Measurements from ENCODE around the gene GSK3A.

GSK3A gene

DNA sequence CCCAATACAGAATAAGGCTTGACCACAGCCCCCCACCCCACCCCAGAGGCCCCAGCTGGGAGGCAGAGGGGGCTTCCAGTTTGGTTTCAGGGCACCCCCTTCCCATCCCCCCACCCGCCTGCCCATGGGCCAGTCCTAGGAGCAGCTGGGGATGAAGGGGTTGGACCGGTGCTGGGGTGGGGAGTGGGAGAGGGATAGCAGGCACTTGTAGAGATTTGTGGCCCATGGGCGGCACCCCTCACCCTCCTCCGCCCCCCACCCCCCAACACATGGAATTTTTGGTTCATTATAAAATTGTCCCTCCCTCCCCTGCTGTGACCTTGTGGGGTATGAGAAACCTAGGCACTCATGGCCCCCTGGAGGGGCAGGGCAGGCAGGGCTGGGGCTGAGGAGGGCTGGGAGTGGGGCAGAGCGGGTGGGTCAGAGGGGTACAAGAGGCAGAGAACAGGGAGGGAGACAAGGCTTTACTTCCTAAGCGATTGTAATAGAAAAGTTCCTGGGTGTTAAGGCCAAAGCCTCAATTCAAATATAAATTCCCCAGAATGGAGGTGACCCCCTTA is 5.3 kb upstream of the GSK3A start:
- no peak for DNase-seq

DNA sequence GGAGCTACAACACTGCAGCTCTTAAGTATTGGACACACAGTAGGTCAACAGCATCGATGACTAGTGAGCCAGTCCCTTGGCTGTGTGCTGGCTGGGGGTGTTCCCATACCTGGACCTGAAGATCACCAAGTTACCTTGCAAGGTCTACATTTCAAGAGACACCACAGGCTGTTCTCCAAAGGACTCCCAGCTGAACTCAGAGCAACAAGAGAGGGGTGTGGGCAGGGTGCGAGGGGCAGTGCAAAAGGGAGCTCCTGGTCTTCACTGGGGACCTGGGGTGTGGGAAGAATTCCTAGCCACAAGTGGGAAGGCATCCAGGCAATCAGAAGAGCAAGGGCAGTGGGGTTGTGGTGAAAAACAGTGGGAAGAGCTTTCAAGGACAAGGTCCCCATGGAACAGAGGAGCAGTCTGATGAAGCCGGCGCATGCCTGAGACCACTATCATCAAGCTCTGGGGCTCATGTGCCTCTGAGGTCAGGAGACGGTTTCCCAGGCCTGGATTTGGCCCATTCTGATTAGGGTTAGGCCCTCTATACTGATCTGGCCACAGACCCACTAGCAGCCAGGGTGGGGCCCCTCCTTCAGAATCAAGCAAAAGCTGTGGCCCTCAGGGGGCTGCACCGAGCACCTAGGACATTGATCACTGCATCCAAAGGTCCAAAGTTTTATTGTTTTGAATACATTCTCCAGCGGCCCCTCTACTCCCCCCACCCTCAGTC is 4.7 kb upstream of the GSK3A start:
- DNase-seq = no peak

DNA sequence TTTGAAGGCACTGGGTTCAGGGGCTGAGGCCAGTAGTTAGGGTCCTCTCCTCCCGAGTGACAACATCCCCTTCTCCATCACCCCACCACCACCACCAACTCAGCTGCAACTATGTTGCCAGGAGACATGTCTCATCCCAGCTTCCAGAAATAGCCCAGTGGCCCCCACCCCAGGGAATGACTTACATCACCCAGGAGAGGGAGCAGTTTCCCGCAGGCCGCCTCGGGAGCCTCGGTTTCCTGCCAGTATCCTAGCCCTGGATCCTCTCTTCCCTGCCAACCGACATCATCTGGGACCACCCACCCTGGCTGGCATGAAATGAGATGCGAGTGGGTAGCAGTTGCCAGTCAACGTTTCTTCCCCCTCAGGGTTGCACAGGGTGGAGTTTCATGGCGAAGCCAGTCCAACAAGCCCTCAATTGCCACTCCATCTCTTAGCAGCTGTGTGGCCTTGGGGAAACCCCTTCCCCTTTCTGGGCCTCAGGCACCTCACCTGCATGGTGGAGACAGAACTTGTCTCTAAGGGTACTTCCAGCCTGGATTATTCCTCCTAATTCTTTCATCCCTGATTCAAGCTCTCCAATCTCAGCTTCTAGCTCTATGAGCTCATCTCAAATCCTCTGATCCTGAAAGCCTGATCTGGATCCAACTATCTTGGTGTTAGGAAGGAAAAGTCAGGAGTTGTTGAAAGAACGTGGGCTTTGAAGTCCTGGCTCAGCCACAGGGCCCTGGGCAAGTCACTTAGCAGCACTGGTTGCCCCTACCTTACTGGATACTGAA is 3.9 kb upstream of the GSK3A start:
- no peak for DNase-seq

DNA sequence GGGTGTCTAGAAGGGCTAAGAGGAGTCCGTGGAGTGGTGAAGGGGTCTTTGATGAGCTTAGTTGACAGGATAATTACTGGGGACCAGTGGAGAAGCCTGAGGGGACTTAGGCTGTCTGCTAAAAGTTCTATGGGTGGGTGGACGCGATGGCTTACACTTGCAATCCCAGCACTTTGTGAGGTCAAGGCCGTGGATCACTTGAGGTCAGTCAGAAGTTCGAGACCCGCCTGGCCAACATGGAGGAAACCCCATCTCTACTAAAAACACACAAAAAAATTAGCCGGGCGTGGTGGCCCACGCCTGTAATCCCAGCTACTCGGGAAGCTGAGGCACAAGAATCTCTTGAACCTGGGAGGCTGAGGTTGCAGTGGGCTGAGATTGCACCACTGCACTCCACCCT is 2.8 kb upstream of the GSK3A start:
- no peak for DNase-seq

DNA sequence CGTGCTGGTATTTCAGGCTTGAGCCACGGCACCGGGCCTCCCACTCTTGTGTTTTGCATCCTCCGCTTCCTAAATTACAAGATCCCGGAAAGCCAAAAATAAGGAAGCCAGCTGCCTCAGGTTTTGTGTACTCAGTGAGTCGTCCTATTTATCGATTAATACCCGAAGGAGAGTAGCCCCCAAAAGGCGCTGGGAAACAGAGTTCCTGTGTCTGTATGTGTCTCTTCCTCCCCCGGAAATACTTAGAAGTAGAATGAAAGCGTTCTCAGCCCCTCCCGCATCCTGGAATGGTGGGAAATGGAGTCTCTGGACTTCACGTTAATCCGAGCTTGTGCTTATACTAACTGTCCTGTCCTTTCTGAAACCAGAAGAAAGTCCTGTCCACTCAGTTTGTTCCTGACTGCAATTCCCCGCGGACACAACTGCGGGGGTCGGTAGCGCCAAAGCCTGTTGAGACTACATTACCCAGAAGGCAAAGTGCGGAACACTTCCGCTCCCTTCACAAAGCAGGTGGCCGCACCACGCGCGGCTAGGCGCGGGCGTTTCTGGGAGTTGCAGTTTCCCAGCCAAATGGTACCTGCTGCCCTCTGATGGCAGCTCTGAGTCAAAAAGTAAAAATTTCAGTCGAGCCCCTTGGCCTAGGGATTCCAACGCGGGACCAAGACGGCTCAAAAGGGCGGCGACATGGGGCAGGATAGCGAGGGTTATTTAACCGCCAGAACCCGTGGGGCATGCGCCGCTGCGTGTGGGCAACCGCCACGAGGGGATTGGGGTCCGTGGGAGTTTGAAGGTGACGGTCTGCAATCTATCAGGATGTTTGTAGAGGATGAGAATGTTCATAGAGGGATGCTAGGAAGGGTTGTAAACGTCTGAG is 2.2 kb upstream of the GSK3A start:
- DNase-seq = peak; percentile 91

DNA sequence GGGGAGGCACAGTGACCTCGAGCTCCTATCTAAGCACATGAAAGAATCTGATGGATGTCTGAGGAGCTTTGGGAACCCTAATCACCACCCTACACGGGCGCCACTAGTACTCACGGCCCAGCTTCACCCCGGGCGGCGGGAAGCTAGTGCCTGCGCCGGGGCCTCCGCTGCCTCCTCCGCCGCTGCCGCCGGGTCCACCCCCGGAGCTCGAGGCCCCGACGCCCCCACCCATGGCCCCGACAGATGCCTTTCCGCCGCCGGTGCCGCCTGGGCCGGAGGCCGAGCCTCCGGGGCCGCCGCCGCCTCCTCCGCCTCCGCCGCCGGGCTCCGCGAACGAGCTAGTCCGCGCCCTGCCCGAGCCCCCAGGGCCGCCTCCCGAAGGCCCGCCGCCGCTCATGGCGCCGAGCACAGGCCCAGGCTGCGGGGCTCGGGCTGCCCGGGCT is 312 bp downstream of the GSK3A start:
- peak; percentile 41 for DNase-seq

DNA sequence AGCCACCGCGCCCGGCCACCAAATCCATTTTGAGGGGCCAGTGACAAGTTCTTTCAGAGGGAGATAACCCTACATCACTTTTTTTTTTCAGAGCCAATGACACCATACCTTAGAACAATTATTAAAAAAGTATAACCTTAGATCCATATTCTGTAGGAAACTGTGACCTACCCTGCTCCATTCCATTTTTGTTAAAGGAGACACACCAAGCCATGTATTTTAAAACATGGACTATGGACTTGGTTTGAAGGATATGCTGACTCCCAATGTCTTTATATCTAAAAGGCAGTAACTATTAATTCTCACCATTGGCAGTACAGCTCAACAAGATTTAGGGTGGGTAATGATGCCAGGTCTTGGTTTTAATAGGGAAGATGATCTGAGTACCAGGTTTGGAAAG is 1.1 kb downstream of the GSK3A start:
- no peak for DNase-seq

DNA sequence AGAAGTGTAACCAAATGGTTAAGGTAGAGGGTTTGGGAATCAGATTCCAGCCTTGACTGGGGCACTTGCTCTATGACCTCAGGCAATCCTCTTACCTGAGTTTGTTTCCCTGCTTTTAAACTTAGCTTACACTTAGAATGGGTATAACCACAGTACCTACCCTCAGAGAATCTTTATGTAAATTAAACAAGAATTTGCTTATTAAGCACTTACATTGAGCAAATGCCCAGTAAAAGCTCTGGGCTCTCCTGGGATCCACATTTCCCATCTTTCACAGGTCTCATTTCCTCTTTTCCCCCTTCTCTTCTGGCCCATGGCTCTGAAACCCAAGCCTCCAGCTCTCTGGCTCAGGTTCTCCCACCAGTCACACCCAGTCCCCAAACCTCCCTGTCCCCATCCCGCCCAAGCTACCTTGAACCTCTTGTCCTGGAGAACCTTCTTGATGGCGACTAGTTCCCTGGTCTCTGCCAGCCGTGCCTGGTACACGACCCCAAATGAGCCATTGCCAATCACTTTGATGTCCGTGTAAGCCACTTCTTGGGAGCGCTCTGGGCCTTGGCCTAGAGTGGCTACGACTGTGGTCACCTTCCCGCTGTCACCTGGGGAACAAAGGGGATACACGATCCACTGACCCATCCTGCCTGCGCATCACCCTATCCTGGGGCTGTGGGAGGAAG is 2.7 kb downstream of the GSK3A start:
- no peak for DNase-seq

DNA sequence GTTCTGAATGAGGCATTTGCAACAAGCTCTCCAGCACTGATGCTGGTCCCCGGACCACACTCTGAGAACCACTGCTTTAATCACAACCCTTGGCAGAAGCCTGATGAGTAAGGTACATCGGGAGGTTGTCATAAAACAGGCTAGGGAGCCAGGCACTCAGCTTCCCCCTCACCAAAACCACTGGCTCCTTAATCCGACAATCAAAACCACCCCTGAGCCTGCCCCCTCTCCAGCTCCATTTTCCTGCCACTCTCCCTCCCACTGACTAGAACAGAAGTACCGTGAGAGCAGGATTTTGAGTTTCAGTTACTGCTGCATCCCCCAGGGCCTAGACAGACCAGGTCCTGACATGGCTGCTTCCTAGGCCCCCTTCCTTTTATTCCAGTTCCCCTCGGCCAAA is 7.2 kb downstream of the GSK3A start:
- no peak for DNase-seq

DNA sequence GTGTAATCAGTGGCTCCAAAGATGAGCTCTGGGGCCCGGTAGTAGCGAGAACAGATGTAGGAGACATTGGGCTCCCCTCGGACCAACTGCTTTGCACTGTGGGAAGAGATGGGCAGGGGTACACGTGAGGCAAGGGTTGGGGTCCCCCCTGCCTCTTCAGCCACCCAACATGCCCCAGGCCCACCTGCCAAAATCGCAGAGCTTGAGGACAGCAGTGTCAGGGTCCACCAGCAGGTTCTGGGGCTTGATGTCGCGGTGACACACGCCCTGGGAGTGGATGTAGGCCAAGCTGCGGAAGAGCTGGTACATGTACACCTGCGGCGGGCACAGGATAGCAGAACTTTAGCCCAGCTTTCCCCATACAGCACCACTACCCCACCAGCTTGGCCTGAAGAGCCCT is 8.0 kb downstream of the GSK3A start:
- no peak for DNase-seq

DNA sequence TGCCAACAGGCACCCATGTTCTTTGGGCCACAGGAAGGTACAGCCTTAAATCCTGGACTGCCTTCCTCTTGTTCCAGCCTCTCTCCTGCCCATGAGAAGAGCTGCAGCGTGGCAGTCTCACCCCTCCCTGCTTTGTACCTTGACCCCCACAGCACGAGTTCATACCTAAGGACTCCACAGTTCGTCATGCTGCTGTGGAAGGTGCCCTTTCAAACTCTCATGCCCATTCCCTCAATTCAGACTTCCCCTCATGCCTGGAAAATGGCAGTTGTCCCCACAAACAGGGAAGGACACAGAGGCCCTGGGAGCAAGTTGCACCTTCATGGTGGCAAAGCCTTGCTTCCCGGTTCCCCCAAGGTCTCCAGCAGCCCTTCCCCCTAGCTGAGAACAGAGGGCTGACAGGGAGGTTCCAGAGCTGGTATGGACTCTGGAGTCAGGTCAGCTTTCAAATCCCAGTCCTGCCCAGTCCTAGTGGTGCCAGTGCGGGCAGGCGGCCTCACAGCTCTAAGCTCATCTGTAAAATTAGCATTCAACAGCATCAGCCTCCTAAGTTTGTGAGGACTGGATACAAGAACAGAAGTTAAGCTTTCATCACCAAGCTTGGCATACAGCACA is 8.6 kb downstream of the GSK3A start:
- no peak for DNase-seq

DNA sequence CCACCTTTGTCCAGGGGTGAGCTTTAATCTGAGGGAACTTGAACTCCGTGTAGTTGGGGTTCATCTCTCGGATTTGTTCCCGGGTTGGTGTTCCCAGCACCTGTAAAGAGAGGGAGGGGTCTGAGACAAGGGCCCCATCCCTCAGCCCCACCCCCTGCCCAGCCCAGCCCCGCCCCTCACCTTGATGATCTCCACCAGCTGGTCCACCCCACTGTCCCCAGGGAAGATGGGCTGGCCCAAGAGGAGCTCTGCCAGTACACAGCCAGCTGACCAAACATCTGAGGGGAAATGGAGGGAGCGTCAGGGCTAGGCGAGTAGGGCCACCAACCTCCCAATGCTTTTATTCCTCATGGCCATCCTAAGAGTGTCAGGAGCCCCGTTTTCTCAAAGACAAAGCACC is 9.3 kb downstream of the GSK3A start:
- DNase-seq = no peak

DNA sequence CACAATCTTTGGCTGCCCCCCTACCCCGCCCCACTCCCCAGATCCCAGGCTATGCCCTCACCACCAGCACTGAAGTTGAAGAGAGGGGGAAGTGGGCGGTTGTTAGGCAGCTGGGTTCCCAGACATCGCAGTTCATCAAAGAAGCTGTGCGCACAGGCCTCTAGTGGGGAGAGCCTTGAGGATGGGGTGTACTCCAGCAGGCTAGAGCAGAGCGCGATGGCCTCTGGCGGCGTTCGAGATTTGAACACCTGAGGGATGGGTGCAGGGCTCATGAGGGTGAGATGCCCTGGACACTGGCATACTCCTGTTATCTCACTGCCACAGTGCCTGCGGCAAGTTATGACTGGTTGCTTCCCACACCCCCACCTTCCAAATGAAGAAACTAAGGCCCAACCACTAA is 10.0 kb downstream of the GSK3A start:
- no peak for DNase-seq

DNA sequence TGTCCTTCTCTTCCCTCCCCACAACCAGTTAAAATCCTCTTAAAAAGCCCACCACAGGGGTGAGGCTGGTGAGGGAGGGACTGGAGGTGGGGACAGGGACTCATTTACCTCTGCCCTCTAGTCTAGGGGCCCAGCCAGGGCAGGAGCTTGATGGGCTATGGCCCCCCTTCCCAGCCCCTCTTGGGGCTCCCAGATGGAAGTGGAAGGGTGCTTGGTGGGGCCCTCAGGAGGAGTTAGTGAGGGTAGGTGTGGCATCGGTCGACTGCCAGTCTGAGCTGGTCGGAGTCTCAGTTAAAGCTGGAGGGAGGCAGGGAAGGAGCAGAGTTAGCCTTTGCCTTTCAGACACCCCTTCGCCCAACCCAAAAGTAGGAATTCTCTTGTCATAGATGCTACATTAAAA is 11.8 kb downstream of the GSK3A start:
- DNase-seq = no peak

DNA sequence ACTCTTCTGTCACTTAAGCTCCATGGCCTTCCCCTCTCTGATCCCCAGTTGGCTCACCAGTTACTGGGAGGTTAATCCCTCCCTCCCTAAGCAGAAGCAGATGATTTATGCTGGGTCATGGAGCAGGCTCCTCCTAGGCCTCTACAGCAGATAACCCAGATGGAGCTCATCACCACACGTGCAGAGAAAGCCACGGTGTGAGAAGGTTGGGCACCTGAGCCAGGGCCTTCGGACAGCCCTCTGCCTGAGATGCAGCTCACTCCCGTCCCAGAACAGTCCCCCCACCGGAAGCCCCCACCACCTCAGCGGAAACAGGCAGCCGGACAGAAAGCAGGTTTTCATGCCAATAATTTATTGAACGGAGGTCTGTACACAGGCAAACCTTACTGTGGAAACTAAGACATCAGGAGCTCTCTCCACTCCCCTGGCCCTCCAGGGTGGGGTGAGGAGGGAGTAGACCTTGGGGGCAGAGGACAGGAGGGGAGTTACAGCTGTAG is 12.5 kb downstream of the GSK3A start:
- DNase-seq = no peak

DNA sequence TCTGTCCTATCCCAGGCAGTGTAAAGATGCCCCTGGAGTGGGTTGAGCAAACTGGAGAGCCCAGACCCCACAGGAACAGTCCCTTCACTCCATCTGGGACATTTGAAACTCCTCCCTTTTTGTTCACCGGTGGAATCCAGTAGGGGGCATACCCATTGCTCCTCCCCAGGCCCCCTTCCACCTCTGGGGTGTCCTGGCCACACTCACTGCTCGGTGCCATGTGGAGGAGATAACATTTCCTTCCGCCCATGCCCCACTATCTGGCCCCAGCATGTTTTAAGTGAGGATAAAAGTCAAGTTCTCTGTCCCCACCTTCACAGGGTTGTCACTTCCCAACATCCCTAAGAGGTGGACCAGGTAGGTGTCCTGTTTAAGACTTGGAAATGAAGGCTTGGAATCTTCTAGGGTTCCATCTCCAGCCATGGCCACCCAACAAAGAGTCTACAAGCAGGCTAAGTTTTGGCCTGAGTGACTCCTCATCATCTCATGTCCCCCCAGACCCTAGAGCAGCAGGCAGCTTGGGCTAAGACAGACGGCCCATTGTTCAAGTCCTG is 13.0 kb downstream of the GSK3A start:
- DNase-seq = no peak

DNA sequence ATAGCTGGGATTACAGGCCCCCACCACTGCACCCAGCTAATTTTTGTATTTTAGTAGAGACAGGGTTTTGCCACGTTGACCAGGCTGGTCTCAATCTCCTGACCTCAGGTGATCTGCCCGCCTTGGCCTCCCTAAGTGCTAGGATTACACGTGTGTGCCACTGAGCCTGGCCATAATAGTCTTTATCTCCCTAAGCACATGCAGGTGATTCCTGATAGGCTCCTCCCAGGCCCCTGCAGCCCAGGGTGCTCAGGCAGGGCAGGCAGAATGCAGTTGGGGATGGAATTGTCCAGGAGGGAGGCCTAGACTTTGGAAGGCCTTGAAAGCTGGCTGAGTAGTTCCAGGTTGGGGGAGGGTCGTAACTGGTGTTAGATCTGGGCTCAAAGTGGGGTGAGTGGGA is 13.8 kb downstream of the GSK3A start:
- no peak for DNase-seq

DNA sequence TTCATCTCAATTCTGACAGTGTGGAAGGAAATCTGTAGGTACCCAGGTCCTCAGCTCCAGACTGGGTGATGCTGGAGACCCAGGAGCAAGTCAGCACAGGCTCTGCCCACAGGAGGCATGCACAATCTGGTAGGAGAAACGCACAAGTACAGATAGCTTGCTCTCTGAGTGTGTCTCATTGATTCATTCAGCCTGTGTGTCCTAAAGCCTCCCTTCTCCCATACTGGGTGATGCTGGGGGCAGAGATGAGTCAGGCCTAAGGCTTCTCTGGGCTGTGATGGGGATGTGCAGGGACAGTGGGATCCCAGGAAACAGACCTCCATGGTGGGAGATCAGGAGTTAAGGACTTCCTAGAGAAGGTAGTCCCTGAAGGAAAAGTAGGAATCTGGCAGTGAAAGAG is 15.5 kb downstream of the GSK3A start:
- no peak for DNase-seq

DNA sequence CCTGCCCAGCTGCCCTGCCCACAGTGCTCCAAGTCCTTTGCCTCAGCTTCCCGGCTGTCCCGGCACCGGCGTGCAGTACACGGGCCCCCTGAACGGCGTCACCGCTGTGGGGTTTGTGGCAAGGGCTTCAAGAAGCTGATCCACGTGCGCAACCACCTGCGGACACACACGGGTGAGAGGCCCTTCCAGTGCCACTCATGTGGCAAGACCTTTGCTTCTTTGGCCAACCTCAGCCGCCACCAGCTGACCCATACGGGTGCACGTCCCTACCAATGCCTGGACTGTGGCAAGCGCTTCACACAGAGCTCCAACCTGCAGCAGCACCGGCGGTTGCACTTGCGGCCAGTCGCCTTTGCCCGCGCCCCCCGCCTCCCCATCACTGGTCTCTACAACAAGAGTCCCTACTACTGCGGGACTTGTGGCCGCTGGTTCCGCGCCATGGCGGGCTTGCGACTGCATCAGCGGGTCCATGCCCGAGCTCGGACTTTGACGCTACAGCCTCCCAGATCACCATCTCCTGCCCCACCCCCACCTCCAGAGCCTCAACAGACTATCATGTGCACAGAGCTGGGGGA is 16.6 kb downstream of the GSK3A start:
- no peak for DNase-seq

DNA sequence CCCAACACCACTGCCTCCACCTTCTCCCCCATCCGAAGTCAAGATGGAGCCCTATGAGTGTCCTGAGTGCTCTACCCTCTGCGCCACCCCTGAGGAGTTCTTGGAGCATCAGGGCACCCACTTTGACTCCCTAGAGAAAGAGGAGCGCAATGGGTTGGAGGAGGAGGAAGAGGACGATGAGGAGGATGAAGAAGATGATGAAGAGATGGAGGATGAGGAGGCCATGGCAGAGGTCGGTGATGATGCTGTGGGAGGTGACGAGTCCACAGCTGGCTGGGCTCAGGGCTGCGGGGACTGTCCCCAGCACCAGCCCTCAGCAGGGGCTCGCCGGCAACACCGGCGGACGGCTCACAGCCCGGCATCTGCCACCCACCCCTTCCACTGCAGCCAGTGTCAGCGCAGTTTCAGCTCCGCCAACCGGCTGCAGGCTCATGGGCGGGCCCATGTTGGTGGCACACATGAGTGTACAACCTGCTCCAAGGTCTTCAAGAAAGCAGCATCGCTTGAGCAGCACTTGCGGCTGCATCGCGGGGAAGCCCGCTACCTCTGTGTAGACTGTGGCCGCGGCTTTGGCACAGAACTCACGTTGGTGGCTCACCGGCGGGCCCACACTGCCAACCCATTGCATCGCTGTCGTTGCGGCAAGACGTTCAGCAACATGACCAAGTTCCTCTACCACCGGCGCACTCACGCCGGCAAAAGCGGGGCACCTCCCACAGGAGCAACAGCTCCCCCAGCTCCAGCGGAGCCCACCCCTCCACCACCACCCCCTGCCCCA is 17.3 kb downstream of the GSK3A start:
- no peak for DNase-seq

DNA sequence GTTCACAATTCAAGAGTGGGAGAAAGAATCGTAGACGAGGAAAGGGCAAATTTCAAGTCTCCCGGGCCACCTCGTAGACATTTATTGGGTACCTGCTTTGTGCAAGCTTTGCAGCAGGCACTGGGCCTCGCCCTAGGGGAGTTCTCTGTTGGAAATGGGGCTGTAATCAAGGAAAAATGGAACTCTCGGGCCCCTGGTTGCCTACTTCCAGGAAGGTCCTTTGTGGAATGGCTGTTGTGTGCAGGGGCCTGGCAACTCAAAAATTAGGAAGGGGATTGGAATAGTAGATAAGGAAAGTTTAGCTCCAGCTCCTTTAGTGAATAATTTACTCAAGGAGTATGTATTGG is 21.7 kb downstream of the GSK3A start:
- no peak for DNase-seq

Measured in CD4-positive, alpha-beta T cell treated with Interleukin-17A for 4 hours (primary cell).